IPS DF 19.7 (cell line): Measurements from ENCODE around the gene USP7.

Source experiments
- DNase-seq: peaks from one replicate; pipeline ENCODE4 v3.0.0-alpha.2; 2013; ENCODE audit warnings: low read depth, low spot score

USP7 gene

GRCh38 chr16:8900343-8900742 is 63.4 kb downstream of the USP7 start:
- no peak for DNase-seq

- DNase-seq, result no peak
These were observed 63.9 kb downstream of the USP7 start for GRCh38 chr16:8899709-8900317.

- DNase-seq, result no peak
These were observed 64.9 kb downstream of the USP7 start for GRCh38 chr16:8898660-8899318.

GRCh38 chr16:8894736-8895334 is 68.9 kb downstream of the USP7 start:
- no peak for DNase-seq

- no peak for DNase-seq
These were observed 69.6 kb downstream of the USP7 start for GRCh38 chr16:8893976-8894690.

GRCh38 chr16:8893426-8893825 is 70.3 kb downstream of the USP7 start:
- DNase-seq, result no peak

- no peak for DNase-seq
These were observed 71.6 kb downstream of the USP7 start for GRCh38 chr16:8892101-8892575.

GRCh38 chr16:8890549-8890921 is 73.2 kb downstream of the USP7 start:
- no peak for DNase-seq

- DNase-seq, result no peak
These were observed 73.7 kb downstream of the USP7 start for GRCh38 chr16:8889893-8890548.

GRCh38 chr16:8888951-8889892 is 74.5 kb downstream of the USP7 start:
- no peak for DNase-seq

GRCh38 chr16:8887952-8888560 is 75.7 kb downstream of the USP7 start:
- no peak for DNase-seq

GRCh38 chr16:8887431-8887765 is 76.3 kb downstream of the USP7 start:
- no peak for DNase-seq

GRCh38 chr16:8886593-8887430 is 76.9 kb downstream of the USP7 start:
- DNase-seq, result no peak

- no peak for DNase-seq
These were observed 77.8 kb downstream of the USP7 start for GRCh38 chr16:8885674-8886592.

- no peak for DNase-seq
These were observed 80.9 kb downstream of the USP7 start for GRCh38 chr16:8882725-8883377.

- no peak for DNase-seq
These were observed 81.6 kb downstream of the USP7 start, which contains the start of gene LITAFD for GRCh38 chr16:8882041-8882617. Gene LITAFD (plus strand): TSS chr16:8882351. CDS start chr16:8884356, 2,005 bp downstream.

- DNase-seq, result no peak
These were observed 82.7 kb downstream of the USP7 start for GRCh38 chr16:8880839-8881510.
